T-helper 1 cell treated with Interleukin-12 subunit alpha and Interleukin-12 subunit beta and Interleukin-4 antibody, amounts not matched to agents 30 μg/mL and 1 μg/mL, for 36 hours (primary cell): ENCODE data around the gene APCDD1.

Source experiments
- H3K27ac Mint-ChIP-seq: one replicate; pipeline ENCODE4 v1.8.0; 2021; ENCODE audit warnings: mild to moderate bottlenecking, mixed read lengths
- H3K27me3 Mint-ChIP-seq: one replicate; pipeline ENCODE4 v1.8.0; 2021; ENCODE audit warnings: low read depth, mixed read lengths
- H3K36me3 Mint-ChIP-seq: one replicate; pipeline ENCODE4 v1.8.0; 2021; ENCODE audit warnings: low read depth, mixed read lengths
- H3K4me1 Mint-ChIP-seq: one replicate; pipeline ENCODE4 v1.8.0; 2021; ENCODE audit warnings: low read depth, mixed read lengths
- H3K4me3 Mint-ChIP-seq: one replicate; pipeline ENCODE4 v1.8.0; 2021; ENCODE audit warnings: mild to moderate bottlenecking, moderate library complexity, mixed read lengths
- H3K9me3 Mint-ChIP-seq: one replicate; pipeline ENCODE4 v1.8.0; 2021; ENCODE audit warnings: mixed read lengths

Gene APCDD1

GRCh38 chr18:10444314-10445006 is 10.0 kb upstream of the APCDD1 start:
- Mint-ChIP-seq H3K4me3 (no peak overlapping the region), H3K27ac (no peak overlapping the region), H3K36me3 (no peaks in the 10 kb centered on the region), H3K4me1 (no peaks in the 10 kb centered on the region), H3K9me3 (no peaks in the 10 kb centered on the region), H3K27me3 (peaks cover 9% of the 10 kb centered on the region)

- H3K4me1 Mint-ChIP-seq: no peaks in the 10 kb centered on the region
- H3K27ac Mint-ChIP-seq: no peak overlapping the region
- H3K27me3 Mint-ChIP-seq: peaks cover 36% of the 10 kb centered on the region
These were observed 5.0 kb upstream of the APCDD1 start for GRCh38 chr18:10449396-10449795.

GRCh38 chr18:10450986-10451385 is 3.4 kb upstream of the APCDD1 start:
- Mint-ChIP-seq H3K27ac (no peak overlapping the region), H3K4me1 (peaks cover 2% of the 10 kb centered on the region), H3K9me3 (no peaks in the 10 kb centered on the region), H3K27me3 (peaks cover 45% of the 10 kb centered on the region), H3K36me3 (no peaks in the 10 kb centered on the region), H3K4me3 (no peak overlapping the region)

More at GRCh38 chr18:10449396-10449795, 5.0 kb upstream of the APCDD1 start:
- Mint-ChIP-seq H3K9me3 (no peaks in the 10 kb centered on the region), H3K36me3 (no peaks in the 10 kb centered on the region), H3K4me3 (no peak overlapping the region)

- Mint-ChIP-seq H3K4me3 (no peak overlapping the region), H3K4me1 (peaks cover 2% of the 10 kb centered on the region), H3K36me3 (no peaks in the 10 kb centered on the region), H3K9me3 (no peaks in the 10 kb centered on the region), H3K27me3 (peaks cover 60% of the 10 kb centered on the region), H3K27ac (no peak overlapping the region)
These were observed 1.1 kb upstream of the APCDD1 start for GRCh38 chr18:10453261-10453805.

- peaks cover 55% of the 10 kb centered on the region for H3K27me3 Mint-ChIP-seq
These were observed 484 bp downstream of the APCDD1 start for GRCh38 chr18:10454681-10455557.

GRCh38 chr18:10455726-10456453 is 1.5 kb downstream of the APCDD1 start:
- Mint-ChIP-seq H3K9me3 (no peaks in the 10 kb centered on the region), H3K27ac (no peak overlapping the region), H3K4me3 (no peak overlapping the region), H3K27me3 (peaks cover 51% of the 10 kb centered on the region), H3K4me1 (peaks cover 2% of the 10 kb centered on the region), H3K36me3 (no peaks in the 10 kb centered on the region)

More at GRCh38 chr18:10454681-10455557, 484 bp downstream of the APCDD1 start:
- Mint-ChIP-seq H3K4me3 (peak overlapping the region; percentile 13), H3K27ac (no peak overlapping the region), H3K4me1 (peaks cover 2% of the 10 kb centered on the region), H3K36me3 (no peaks in the 10 kb centered on the region), H3K9me3 (no peaks in the 10 kb centered on the region)

GRCh38 chr18:10456718-10457117 is 2.3 kb downstream of the APCDD1 start:
- Mint-ChIP-seq H3K36me3 (no peaks in the 10 kb centered on the region), H3K4me1 (peaks cover 2% of the 10 kb centered on the region), H3K4me3 (no peak overlapping the region), H3K9me3 (no peaks in the 10 kb centered on the region), H3K27ac (no peak overlapping the region), H3K27me3 (peaks cover 51% of the 10 kb centered on the region)

- H3K4me1 Mint-ChIP-seq: peaks cover 2% of the 10 kb centered on the region
- no peaks in the 10 kb centered on the region for H3K36me3 Mint-ChIP-seq
- H3K4me3 Mint-ChIP-seq: no peak overlapping the region
- no peak overlapping the region for H3K27ac Mint-ChIP-seq
- no peaks in the 10 kb centered on the region for H3K9me3 Mint-ChIP-seq
- peaks cover 47% of the 10 kb centered on the region for H3K27me3 Mint-ChIP-seq
These were observed 2.7 kb downstream of the APCDD1 start for GRCh38 chr18:10457128-10457527.

GRCh38 chr18:10457767-10458166 is 3.3 kb downstream of the APCDD1 start:
- no peak overlapping the region for H3K4me3 Mint-ChIP-seq
- H3K9me3 Mint-ChIP-seq: no peaks in the 10 kb centered on the region
- no peaks in the 10 kb centered on the region for H3K36me3 Mint-ChIP-seq
- no peak overlapping the region for H3K27ac Mint-ChIP-seq
- H3K27me3 Mint-ChIP-seq: peaks cover 41% of the 10 kb centered on the region
- H3K4me1 Mint-ChIP-seq: peaks cover 2% of the 10 kb centered on the region

- Mint-ChIP-seq H3K27me3 (peaks cover 31% of the 10 kb centered on the region), H3K9me3 (no peaks in the 10 kb centered on the region), H3K36me3 (no peaks in the 10 kb centered on the region), H3K4me1 (peaks cover 2% of the 10 kb centered on the region), H3K27ac (no peak overlapping the region), H3K4me3 (no peak overlapping the region)
These were observed 4.3 kb downstream of the APCDD1 start for GRCh38 chr18:10458691-10459090.

- Mint-ChIP-seq H3K4me3 (no peak overlapping the region), H3K36me3 (no peaks in the 10 kb centered on the region), H3K27me3 (peaks cover 35% of the 10 kb centered on the region)
These were observed 5.2 kb downstream of the APCDD1 start for GRCh38 chr18:10459587-10459986.

GRCh38 chr18:10460414-10461018 is 6.1 kb downstream of the APCDD1 start:
- no peaks in the 10 kb centered on the region for H3K9me3 Mint-ChIP-seq
- H3K27me3 Mint-ChIP-seq: peaks cover 35% of the 10 kb centered on the region
- no peak overlapping the region for H3K27ac Mint-ChIP-seq
- H3K36me3 Mint-ChIP-seq: no peaks in the 10 kb centered on the region
- H3K4me3 Mint-ChIP-seq: no peak overlapping the region
- peaks cover under 1% of the 10 kb centered on the region for H3K4me1 Mint-ChIP-seq

More at GRCh38 chr18:10459587-10459986, 5.2 kb downstream of the APCDD1 start:
- no peak overlapping the region for H3K27ac Mint-ChIP-seq
- peaks cover 2% of the 10 kb centered on the region for H3K4me1 Mint-ChIP-seq
- H3K9me3 Mint-ChIP-seq: no peaks in the 10 kb centered on the region

- Mint-ChIP-seq H3K4me1 (no peaks in the 10 kb centered on the region), H3K27me3 (peaks cover 20% of the 10 kb centered on the region), H3K27ac (no peak overlapping the region), H3K36me3 (no peaks in the 10 kb centered on the region), H3K9me3 (no peaks in the 10 kb centered on the region), H3K4me3 (no peak overlapping the region)
These were observed 7.6 kb downstream of the APCDD1 start for GRCh38 chr18:10461989-10462388.

GRCh38 chr18:10462597-10462996 is 8.2 kb downstream of the APCDD1 start:
- Mint-ChIP-seq H3K4me3 (no peak overlapping the region), H3K27ac (no peak overlapping the region), H3K36me3 (no peaks in the 10 kb centered on the region), H3K27me3 (peaks cover 15% of the 10 kb centered on the region), H3K9me3 (no peaks in the 10 kb centered on the region), H3K4me1 (no peaks in the 10 kb centered on the region)
